HEK293 (cell line): ENCODE results near the gene CTDNEP1.

ENCODE experiments used
- GLIS1 ChIP-seq: fragments of 450-650 bp; formaldehyde crosslinking; IDR thresholded peaks from 2 replicates; pipeline ENCODE4 v1.5.1; 2016; ENCODE audit warnings: missing biosample characterization, missing genetic modification characterization
- SALL2 ChIP-seq: fragments of 450-650 bp; formaldehyde crosslinking; IDR thresholded peaks from 2 replicates; pipeline ENCODE4 v1.5.0; 2017; ENCODE audit warnings: missing biosample characterization, mild to moderate bottlenecking, missing genetic modification characterization, borderline replicate concordance
- ZBTB1 ChIP-seq: fragments of 450-650 bp; formaldehyde crosslinking; IDR thresholded peaks from 2 replicates; pipeline ENCODE4 v1.5.1; 2016; ENCODE audit warnings: missing biosample characterization, missing genetic modification characterization
- ZBTB21 ChIP-seq: fragments of 450-650 bp; formaldehyde crosslinking; IDR thresholded peaks from 2 replicates; pipeline ENCODE4 v1.5.1; 2017; ENCODE audit warnings: missing biosample characterization, missing genetic modification characterization
- ZBTB8A ChIP-seq: fragments of 450-650 bp; formaldehyde crosslinking; IDR thresholded peaks from 2 replicates; pipeline ENCODE4 v1.5.1; 2016; ENCODE audit warnings: missing biosample characterization, missing genetic modification characterization
- ZNF324 ChIP-seq: fragments of 450-650 bp; formaldehyde crosslinking; IDR thresholded peaks from 2 replicates; pipeline ENCODE4 v1.5.1; 2016; ENCODE audit warnings: missing biosample characterization, missing genetic modification characterization
- ZNF350 ChIP-seq: fragments of 450-650 bp; formaldehyde crosslinking; IDR thresholded peaks from 2 replicates; pipeline ENCODE4 v1.5.0; 2017; ENCODE audit warnings: missing biosample characterization, mild to moderate bottlenecking, missing genetic modification characterization
- ZNF423 ChIP-seq: fragments of 450-650 bp; formaldehyde crosslinking; IDR thresholded peaks from 2 replicates; pipeline ENCODE4 v1.5.1; 2016; ENCODE audit warnings: missing biosample characterization, missing genetic modification characterization
- ZNF544 ChIP-seq: fragments of 450-650 bp; formaldehyde crosslinking; IDR thresholded peaks from 2 replicates; pipeline ENCODE4 v1.5.0; 2017; ENCODE audit warnings: missing biosample characterization, missing genetic modification characterization
- ZNF624 ChIP-seq: fragments of 450-650 bp; formaldehyde crosslinking; IDR thresholded peaks from 2 replicates; pipeline ENCODE4 v1.5.1; 2017; ENCODE audit warnings: missing biosample characterization, missing genetic modification characterization
- ZNF670 ChIP-seq: fragments of 450-650 bp; formaldehyde crosslinking; IDR thresholded peaks from 2 replicates; pipeline ENCODE4 v1.5.1; 2016; ENCODE audit warnings: missing biosample characterization, missing genetic modification characterization, low read depth
- TF ChIP-seq, protein P1 (sequence below): fragments of 450-650 bp; formaldehyde crosslinking; IDR thresholded peaks from 2 replicates; pipeline ENCODE4 v1.5.1; 2016; ENCODE audit warnings: missing biosample characterization, missing genetic modification characterization
- TF ChIP-seq, protein P2 (sequence below): fragments of 450-650 bp; formaldehyde crosslinking; IDR thresholded peaks from 2 replicates; pipeline ENCODE4 v1.5.1; 2016; ENCODE audit warnings: missing biosample characterization, missing genetic modification characterization
- TF ChIP-seq, protein P3 (sequence below): fragments of 450-650 bp; formaldehyde crosslinking; IDR thresholded peaks from 2 replicates; pipeline ENCODE4 v1.5.1; 2016; ENCODE audit warnings: missing biosample characterization, missing genetic modification characterization

DNA sequence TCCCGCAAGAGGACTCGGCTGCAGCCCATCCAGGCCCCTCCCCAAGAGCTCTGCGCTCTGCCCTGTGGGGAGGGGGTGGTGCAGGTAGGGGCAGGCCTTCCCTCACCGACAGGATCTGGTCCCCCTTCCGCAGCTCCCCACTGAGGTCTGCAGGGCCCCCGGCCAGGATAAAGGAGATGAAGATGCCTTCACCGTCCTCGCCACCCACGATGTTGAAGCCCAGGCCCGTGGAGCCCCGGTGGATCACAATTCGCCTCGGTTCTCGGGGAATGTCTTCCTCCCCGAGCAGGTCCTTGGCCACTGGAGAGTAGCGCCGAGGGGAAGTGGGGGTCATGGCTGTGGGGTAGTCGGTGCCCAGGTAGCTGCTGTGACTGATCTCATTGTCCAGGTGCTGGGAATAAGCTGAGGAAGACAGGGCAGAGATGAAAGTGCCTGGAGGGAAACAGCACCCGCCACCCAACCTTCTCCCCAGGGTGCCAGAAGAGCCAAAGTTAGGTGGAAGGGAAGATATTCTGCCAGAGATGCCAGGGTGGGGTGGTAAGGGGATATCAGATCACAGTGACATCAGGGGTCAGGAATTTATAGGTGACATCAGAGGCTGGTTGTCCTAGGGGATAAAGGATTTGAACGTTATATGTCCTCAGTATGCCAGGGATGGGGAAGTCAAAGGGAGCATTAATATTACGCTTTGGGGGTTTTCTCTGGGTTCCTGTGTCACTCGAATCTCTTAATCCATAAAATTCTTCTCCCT, 54.7 kb downstream of the CTDNEP1 start:
- TF ChIP-seq, protein P1, sequence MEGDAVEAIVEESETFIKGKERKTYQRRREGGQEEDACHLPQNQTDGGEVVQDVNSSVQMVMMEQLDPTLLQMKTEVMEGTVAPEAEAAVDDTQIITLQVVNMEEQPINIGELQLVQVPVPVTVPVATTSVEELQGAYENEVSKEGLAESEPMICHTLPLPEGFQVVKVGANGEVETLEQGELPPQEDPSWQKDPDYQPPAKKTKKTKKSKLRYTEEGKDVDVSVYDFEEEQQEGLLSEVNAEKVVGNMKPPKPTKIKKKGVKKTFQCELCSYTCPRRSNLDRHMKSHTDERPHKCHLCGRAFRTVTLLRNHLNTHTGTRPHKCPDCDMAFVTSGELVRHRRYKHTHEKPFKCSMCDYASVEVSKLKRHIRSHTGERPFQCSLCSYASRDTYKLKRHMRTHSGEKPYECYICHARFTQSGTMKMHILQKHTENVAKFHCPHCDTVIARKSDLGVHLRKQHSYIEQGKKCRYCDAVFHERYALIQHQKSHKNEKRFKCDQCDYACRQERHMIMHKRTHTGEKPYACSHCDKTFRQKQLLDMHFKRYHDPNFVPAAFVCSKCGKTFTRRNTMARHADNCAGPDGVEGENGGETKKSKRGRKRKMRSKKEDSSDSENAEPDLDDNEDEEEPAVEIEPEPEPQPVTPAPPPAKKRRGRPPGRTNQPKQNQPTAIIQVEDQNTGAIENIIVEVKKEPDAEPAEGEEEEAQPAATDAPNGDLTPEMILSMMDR (tag by site-specific recombination) = no peak
- no peak for TF ChIP-seq ZBTB21 (tag by site-specific recombination)
- no peak for TF ChIP-seq ZNF324 (tag by site-specific recombination)
- TF ChIP-seq SALL2 (tag by site-specific recombination) = no peak
- no peak for TF ChIP-seq ZNF423 (tag by site-specific recombination)
- no peak for TF ChIP-seq ZNF544 (tag by site-specific recombination)
- no peak for TF ChIP-seq ZNF350 (tag by site-specific recombination)
- TF ChIP-seq ZBTB1 (tag by site-specific recombination) = no peak
- TF ChIP-seq ZBTB8A (tag by site-specific recombination) = no peak
- TF ChIP-seq ZNF670 (tag by site-specific recombination) = no peak
- TF ChIP-seq, protein P2, sequence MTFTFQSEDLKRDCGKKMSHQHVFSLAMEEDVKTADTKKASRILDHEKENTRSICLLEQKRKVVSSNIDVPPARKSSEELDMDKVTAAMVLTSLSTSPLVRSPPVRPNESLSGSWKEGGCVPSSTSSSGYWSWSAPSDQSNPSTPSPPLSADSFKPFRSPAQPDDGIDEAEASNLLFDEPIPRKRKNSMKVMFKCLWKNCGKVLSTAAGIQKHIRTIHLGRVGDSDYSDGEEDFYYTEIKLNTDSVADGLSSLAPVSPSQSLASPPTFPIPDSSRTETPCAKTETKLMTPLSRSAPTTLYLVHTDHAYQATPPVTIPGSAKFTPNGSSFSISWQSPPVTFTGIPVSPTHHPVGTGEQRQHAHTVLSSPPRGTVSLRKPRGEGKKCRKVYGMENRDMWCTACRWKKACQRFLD (tag by site-specific recombination) = no peak
- TF ChIP-seq, protein P3, sequence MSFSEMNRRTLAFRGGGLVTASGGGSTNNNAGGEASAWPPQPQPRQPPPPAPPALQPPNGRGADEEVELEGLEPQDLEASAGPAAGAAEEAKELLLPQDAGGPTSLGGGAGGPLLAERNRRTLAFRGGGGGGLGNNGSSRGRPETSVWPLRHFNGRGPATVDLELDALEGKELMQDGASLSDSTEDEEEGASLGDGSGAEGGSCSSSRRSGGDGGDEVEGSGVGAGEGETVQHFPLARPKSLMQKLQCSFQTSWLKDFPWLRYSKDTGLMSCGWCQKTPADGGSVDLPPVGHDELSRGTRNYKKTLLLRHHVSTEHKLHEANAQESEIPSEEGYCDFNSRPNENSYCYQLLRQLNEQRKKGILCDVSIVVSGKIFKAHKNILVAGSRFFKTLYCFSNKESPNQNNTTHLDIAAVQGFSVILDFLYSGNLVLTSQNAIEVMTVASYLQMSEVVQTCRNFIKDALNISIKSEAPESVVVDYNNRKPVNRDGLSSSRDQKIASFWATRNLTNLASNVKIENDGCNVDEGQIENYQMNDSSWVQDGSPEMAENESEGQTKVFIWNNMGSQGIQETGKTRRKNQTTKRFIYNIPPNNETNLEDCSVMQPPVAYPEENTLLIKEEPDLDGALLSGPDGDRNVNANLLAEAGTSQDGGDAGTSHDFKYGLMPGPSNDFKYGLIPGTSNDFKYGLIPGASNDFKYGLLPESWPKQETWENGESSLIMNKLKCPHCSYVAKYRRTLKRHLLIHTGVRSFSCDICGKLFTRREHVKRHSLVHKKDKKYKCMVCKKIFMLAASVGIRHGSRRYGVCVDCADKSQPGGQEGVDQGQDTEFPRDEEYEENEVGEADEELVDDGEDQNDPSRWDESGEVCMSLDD (tag by site-specific recombination) = no peak
- no peak for TF ChIP-seq ZNF624 (tag by site-specific recombination)
- TF ChIP-seq GLIS1 (tag by site-specific recombination) = no peak
